ENCODE results near the gene DLX6.

- no peak; a peak in 1 of 4 replicates for TF ChIP-seq CTCF (conservative IDR thresholded peaks at IDR 0.05; ENCODE audit: low read depth in 2 of 2)
- no peak for TF ChIP-seq REST (IDR thresholded peaks at IDR 0.05; ENCODE audit: unreplicated experiment)
- peak; percentile 78 for TF ChIP-seq EZH2 (IDR thresholded peaks at IDR 0.05; ENCODE audit: low read depth, unreplicated experiment)
- no peak for TF ChIP-seq POLR2AphosphoS5 (IDR thresholded peaks at IDR 0.05; ENCODE audit: low read depth)
- TF ChIP-seq NANOG (IDR thresholded peaks at IDR 0.05; ENCODE audit: borderline replicate concordance) = no peak
- TF ChIP-seq EZH2phosphoT487 (IDR thresholded peaks at IDR 0.05; ENCODE audit: unreplicated experiment) = peak; percentile 30
- no peak for TF ChIP-seq CREB1 (CRISPR knock-in tag; IDR thresholded peaks at IDR 0.05; ENCODE audit: low read depth)
- TF ChIP-seq JUNB (IDR thresholded peaks at IDR 0.05; ENCODE audit: unreplicated experiment) = no peak
- no peak for TF ChIP-seq ETS1 (IDR thresholded peaks at IDR 0.05)
- TF ChIP-seq ZNF114 (CRISPR knock-in tag; IDR thresholded peaks at IDR 0.05) = no peak
- no peak for TF ChIP-seq STAT1 (IDR thresholded peaks at IDR 0.05; ENCODE audit: unreplicated experiment)
- no peak for TF ChIP-seq ZNF331 (CRISPR knock-in tag; IDR thresholded peaks at IDR 0.05; ENCODE audit: low read depth)
Observed at GRCh38 chr7:96992192-96993005, 13.0 kb upstream of the DLX6 start.

Data from GM23338 (cell line).